Uterus (tissue), 2 donors: Measurements from ENCODE around the gene UMODL1.

ENCODE experiments used
- POLR2A ChIP-seq, 2 donors: fragments of 450-650 bp; IDR thresholded peaks; one replicate each; pipeline ENCODE4 v1.6.1; 2016; ENCODE audit warnings: antibody characterized with exemption in 2 of 2, mild to moderate bottlenecking in 1 of 2, moderate library complexity in 1 of 2
- TF ChIP-seq, protein P1 (sequence below), 4 experiments: fragments of 200-600 bp in 2 of 4; fragments of 450-650 bp in 2 of 4; sonication (generic) in 2 of 4; IDR thresholded peaks; one replicate each; pipeline ENCODE4 v1.5.1; 2016 to 2019; ENCODE audit warnings: antibody characterized with exemption in 4 of 4, mild to moderate bottlenecking in 2 of 4, moderate library complexity in 1 of 4

DNA sequence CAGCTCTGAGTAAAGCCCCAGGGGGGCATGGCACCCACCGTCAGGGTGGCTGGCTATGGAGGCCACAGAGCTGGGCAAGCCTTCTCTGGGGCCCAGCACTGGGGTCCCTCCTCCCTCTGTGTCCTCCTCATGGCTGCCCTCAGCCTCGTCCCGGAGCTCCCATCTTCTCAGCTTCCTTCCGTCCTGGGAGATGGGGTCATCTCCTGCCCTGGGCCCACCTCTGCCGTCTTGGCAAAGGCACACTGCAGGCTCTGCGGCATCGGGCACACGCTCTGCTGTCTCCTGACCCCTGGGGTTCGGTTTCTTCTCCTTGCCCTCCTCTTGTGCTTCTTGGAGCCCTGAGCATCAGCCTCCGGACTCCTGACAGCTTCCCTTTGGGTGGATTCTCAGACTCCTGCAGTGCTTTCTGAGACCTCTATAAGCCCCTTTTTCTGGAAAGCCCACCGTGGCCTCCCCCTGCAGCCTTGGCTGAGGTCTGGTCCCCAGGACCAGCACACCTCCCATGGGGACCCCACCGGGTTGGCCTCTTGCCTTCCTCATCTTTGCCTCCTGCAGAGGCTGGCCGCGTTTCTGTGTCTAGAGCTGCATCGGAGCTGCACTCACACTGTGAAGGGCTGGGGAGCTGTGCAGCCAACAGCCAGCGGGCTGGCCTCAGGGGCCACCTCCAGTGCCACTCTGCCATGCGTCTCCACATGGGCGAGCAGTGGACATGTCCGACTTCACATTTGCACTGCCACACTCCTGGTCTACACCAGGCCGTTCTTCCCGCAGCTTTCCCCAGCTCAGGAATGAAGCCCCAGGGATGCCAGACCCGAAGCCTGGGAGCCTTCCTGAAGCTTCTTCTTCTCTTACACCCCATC, 11.6 kb downstream of the UMODL1 start:
- TF ChIP-seq POLR2A (IDR thresholded peaks at IDR 0.05), result no peak
- TF ChIP-seq, protein P1, sequence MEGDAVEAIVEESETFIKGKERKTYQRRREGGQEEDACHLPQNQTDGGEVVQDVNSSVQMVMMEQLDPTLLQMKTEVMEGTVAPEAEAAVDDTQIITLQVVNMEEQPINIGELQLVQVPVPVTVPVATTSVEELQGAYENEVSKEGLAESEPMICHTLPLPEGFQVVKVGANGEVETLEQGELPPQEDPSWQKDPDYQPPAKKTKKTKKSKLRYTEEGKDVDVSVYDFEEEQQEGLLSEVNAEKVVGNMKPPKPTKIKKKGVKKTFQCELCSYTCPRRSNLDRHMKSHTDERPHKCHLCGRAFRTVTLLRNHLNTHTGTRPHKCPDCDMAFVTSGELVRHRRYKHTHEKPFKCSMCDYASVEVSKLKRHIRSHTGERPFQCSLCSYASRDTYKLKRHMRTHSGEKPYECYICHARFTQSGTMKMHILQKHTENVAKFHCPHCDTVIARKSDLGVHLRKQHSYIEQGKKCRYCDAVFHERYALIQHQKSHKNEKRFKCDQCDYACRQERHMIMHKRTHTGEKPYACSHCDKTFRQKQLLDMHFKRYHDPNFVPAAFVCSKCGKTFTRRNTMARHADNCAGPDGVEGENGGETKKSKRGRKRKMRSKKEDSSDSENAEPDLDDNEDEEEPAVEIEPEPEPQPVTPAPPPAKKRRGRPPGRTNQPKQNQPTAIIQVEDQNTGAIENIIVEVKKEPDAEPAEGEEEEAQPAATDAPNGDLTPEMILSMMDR (IDR thresholded peaks at IDR 0.05), result no peak
